GM13977 (cell line): ENCODE data around the gene PRKCB.

Experiments used
- DNase-seq: peaks from one replicate; pipeline ENCODE4 v3.0.0; 2012; ENCODE audit warnings: low spot score
- CTCF ChIP-seq: IDR thresholded peaks from 2 replicates; pipeline ENCODE4 v1.5.1; 2012; ENCODE audit warnings: mild to moderate bottlenecking, control low read depth; ENCODE audit not compliant: insufficient read depth; ENCODE audit errors: extremely low read depth, missing control alignments
- in situ Hi-C: fragments of 300-500 bp; cut with MboI; formaldehyde crosslinking; loops from one replicate; pipeline ENCODE4 v1.12.0; 2022; ENCODE audit warnings: low sequenced_read_pairs, low pct_unique_long_range_greater_than_20kb, mixed read lengths, inconsistent platforms; ENCODE audit not compliant: unreplicated experiment

The PRKCB gene

DNA sequence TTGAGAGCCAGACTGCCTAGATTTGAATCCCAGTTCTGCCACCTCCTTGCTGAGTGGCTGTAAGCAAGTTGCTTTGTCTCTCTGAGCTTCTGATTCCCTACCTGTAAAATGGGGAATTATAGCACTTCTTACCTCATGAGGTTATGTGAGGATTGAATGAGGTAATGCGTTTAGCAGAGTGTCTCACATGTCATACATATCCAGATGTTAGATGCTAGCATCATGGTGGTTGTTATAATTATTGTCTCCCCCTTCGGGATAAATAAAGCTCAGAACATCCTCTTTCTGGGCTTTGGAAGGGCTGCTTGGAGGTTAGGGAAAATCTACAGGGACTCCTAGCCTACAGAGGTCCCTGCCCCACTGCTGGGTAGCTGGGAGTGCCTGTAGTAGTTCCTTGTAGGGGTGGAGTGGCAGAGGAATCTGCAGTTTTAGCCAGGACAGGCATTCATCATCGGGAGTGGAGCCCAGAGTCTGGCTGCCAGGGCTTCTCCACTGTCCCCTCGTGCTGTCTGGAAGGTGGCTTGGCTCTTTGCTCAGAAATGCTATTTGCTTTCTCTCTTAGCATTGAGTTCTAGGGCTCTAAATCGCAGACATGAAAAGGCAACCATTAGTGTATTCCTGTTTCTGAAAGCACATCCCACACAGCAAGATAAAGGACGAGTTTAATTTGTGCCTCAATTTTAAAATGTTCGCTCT lies 282.5 kb downstream of the PRKCB start:
- no peak for DNase-seq
- in situ Hi-C loops, result no loop called here
- no peak for TF ChIP-seq CTCF

GRCh38 chr16:24119807-24120206 lies 284.0 kb downstream of the PRKCB start:
- no peak for DNase-seq
- in situ Hi-C loops, result no loop called here
- no peak for TF ChIP-seq CTCF

DNA sequence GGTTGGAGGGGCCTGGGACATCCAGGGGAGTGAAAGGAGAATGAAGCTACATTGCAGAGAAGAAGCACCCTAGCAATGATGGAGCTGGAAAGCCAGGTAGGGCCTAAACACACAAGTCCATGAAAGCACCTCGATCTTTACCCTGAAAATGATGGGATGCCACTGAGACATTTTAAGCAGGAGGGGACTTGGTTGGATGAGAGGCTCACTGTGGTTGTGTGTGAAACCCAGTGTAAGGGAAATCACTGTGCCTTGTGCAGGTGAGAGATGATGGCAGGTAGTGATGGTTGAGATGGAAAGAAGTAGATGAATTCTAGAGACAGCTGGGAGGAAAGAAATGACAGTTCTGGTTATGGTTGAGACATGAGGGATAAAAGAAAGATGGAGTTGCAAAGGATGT lies 287.5 kb downstream of the PRKCB start:
- in situ Hi-C loops, result no loop called here
- no peak for TF ChIP-seq CTCF
- DNase-seq, result no peak

DNA sequence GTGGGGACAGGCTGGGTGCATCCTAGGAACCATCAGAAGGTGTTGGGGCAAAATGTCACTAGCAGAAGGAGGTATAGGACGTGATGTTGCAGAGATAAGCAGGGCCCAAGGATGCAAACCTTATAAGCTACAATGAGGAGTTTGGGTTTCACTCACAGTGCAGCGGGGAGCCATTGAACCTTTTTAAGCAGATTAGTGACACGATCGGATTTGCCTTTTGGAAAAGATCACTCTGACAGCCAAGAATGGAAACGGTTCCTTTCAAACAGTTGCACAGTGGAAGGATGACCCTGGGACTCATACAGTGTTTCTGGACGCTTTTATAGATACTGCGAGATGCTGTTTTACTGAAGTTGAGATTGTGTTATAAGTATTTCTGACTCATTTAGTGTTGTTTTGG lies 288.5 kb downstream of the PRKCB start:
- in situ Hi-C loops, result no loop called here
- no peak for DNase-seq
- TF ChIP-seq CTCF, result no peak

DNA sequence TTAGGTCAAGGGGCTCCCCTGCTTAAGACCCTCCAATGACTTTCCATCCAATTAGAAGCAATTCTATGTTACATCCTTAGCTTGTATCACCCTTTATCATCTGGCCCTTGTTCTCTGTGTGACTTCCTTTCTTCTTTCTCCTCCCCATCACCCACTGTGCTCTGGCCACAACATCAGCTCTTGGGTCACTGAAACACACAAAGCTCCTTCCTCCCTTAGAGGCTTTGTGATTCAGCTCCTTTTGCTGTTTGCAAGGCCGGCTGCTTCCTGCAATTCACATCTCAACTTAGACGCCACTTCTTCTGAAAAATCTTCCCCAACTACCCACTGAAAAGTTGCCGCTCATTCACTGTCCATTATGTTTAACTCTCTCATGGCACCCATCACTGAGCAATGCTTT lies 289.4 kb downstream of the PRKCB start:
- TF ChIP-seq CTCF, result no peak

DNA sequence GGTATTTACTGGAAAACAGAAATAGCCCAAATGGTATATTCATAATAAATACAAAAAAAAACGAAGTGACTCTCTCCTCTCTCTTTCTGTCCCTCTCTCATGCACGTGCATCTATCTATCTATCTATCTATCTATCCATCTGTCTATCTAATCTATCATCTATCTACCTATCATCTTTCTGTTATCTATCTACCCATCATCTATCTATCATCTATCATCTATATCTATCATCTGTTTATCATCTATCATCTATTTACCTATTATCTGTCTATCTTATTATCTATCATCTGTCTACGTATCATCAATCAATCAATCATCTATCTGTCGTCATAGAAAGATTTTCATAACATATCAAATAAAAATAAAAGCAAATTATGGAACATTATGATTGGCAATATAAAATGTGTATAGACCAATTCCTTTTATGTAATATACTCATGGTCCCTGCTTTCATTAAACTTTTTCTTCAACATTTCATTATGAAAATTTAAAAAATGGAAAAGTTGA lies 293.7 kb downstream of the PRKCB start:
- no peak for TF ChIP-seq CTCF
- DNase-seq, result no peak
- in situ Hi-C loops, result no loop called here

More for the DNA sequence above, 289.4 kb downstream of the PRKCB start:
- in situ Hi-C loops, result no loop called here
- no peak for DNase-seq
